SK-N-SH treated with all-trans-retinoic acid at 6 μM for 48 hours (cell line): ENCODE results near the gene UNG.

Experiments
- ATAC-seq: fragments of 200-7000 bp; cut with Tn5 transposase; 3 replicates; pipeline ENCODE4 v1.9.1; 2020; ENCODE audit warnings: mild to moderate bottlenecking, moderate library complexity
- BACH2 ChIP-seq: fragments of 250-450 bp; sonication (Bioruptor Pico); IDR thresholded peaks from 2 replicates; pipeline ENCODE4 v1.9.0; 2021; ENCODE audit warnings: mild to moderate bottlenecking, borderline replicate concordance
- CSDC2 ChIP-seq: fragments of 250-450 bp; sonication (Bioruptor Pico); IDR thresholded peaks from 2 replicates; pipeline ENCODE4 v1.5.0; 2020; ENCODE audit warnings: mild to moderate bottlenecking, moderate library complexity
- CSRNP3 ChIP-seq: fragments of 250-450 bp; sonication (Bioruptor Pico); IDR thresholded peaks from 2 replicates; pipeline ENCODE4 v1.5.1; 2021; ENCODE audit warnings: mild to moderate bottlenecking, moderate library complexity
- ESRRG ChIP-seq: fragments of 250-450 bp; sonication (Bioruptor Pico); IDR thresholded peaks from 2 replicates; pipeline ENCODE4 v1.6.1; 2021; ENCODE audit warnings: mild to moderate bottlenecking
- GLIS3 ChIP-seq: fragments of 250-450 bp; sonication (Bioruptor Pico); IDR thresholded peaks from 2 replicates; pipeline ENCODE4 v1.5.0; 2020; ENCODE audit warnings: mild to moderate bottlenecking, moderate library complexity
- OSR1 ChIP-seq: fragments of 250-450 bp; sonication (Bioruptor Pico); IDR thresholded peaks from 2 replicates; pipeline ENCODE4 v1.8.0; 2022; ENCODE audit warnings: moderate library complexity, mild to moderate bottlenecking, inconsistent platforms
- PATZ1 ChIP-seq: fragments of 250-450 bp; sonication (Bioruptor Pico); IDR thresholded peaks from 2 replicates; pipeline ENCODE4 v1.8.0; 2020; ENCODE audit warnings: mild to moderate bottlenecking, moderate library complexity, borderline replicate concordance
- POU6F1 ChIP-seq: fragments of 250-450 bp; sonication (Bioruptor Pico); IDR thresholded peaks from 2 replicates; pipeline ENCODE4 v1.8.0; 2021; ENCODE audit warnings: low read depth, mild to moderate bottlenecking, moderate library complexity, borderline replicate concordance
- PPARA ChIP-seq: fragments of 250-450 bp; sonication (Bioruptor Pico); IDR thresholded peaks from 2 replicates; pipeline ENCODE4 v1.5.0; 2020; ENCODE audit warnings: mild to moderate bottlenecking, borderline replicate concordance
- RARB ChIP-seq: fragments of 250-450 bp; sonication (Bioruptor Pico); IDR thresholded peaks from 2 replicates; pipeline ENCODE4 v1.8.0; 2021; ENCODE audit warnings: mild to moderate bottlenecking, moderate library complexity
- SNAI2 ChIP-seq: fragments of 250-450 bp; sonication (Bioruptor Pico); IDR thresholded peaks from 2 replicates; pipeline ENCODE4 v1.5.0; 2020; ENCODE audit warnings: mild to moderate bottlenecking, moderate library complexity
- TCF4 ChIP-seq: fragments of 250-450 bp; sonication (Bioruptor Pico); IDR thresholded peaks from 2 replicates; pipeline ENCODE4 v1.8.0; 2021; ENCODE audit warnings: mild to moderate bottlenecking, moderate library complexity, borderline replicate concordance
- TOX ChIP-seq: fragments of 250-450 bp; sonication (Bioruptor Pico); IDR thresholded peaks from 2 replicates; pipeline ENCODE4 v1.8.0; 2021; ENCODE audit warnings: mild to moderate bottlenecking, moderate library complexity, borderline replicate concordance
- TSHZ2 ChIP-seq: fragments of 250-450 bp; sonication (Bioruptor Pico); IDR thresholded peaks from 2 replicates; pipeline ENCODE4 v1.5.0; 2020; ENCODE audit warnings: mild to moderate bottlenecking, moderate library complexity
- ZC3H10 ChIP-seq: fragments of 250-450 bp; sonication (Bioruptor Pico); IDR thresholded peaks from 2 replicates; pipeline ENCODE4 v1.5.1; 2021; ENCODE audit warnings: mild to moderate bottlenecking, moderate library complexity
- ZFP3 ChIP-seq: fragments of 250-450 bp; sonication (Bioruptor Pico); IDR thresholded peaks from 2 replicates; pipeline ENCODE4 v1.5.0; 2020; ENCODE audit warnings: mild to moderate bottlenecking, moderate library complexity
- ZFP30 ChIP-seq: fragments of 450-650 bp; formaldehyde crosslinking; IDR thresholded peaks from 2 replicates; pipeline ENCODE4 v1.5.0; 2022; ENCODE audit warnings: mild to moderate bottlenecking, moderate library complexity
- ZNF565 ChIP-seq: fragments of 450-650 bp; formaldehyde crosslinking; conservative IDR thresholded peaks from 2 replicates; pipeline ENCODE4 v1.5.0; 2020; ENCODE audit warnings: low read depth, mild to moderate bottlenecking, moderate library complexity
- ZNF70 ChIP-seq: fragments of 450-650 bp; formaldehyde crosslinking; IDR thresholded peaks from 2 replicates; pipeline ENCODE4 v1.5.0; 2020; ENCODE audit warnings: mild to moderate bottlenecking, moderate library complexity
- ZNF8 ChIP-seq: fragments of 450-650 bp; formaldehyde crosslinking; IDR thresholded peaks from 2 replicates; pipeline ENCODE4 v1.5.0; 2020; ENCODE audit warnings: mild to moderate bottlenecking, moderate library complexity

Gene UNG

GRCh38 chr12:109093022-109093918 is 4.1 kb upstream of the UNG start, which contains the start of gene ALKBH2 (continued):
- TF ChIP-seq TOX (no peak), RARB (no peak)

- no peak for ATAC-seq
Measured at GRCh38 chr12:109097140-109097434, 310 bp upstream of the UNG start.

GRCh38 chr12:109098183-109098604 is 797 bp downstream of the UNG start:
- TF ChIP-seq SNAI2 = no peak
- TF ChIP-seq ZNF8 (CRISPR knock-in tag) = no peak
- TF ChIP-seq TSHZ2 (CRISPR knock-in tag) = no peak
- no peak for TF ChIP-seq ZNF565 (CRISPR knock-in tag)
- no peak for TF ChIP-seq TCF4 (CRISPR knock-in tag)
- TF ChIP-seq OSR1 (CRISPR knock-in tag) = no peak
- no peak for TF ChIP-seq ZC3H10 (CRISPR knock-in tag)
- TF ChIP-seq RARB = no peak
- no peak for TF ChIP-seq BACH2 (CRISPR knock-in tag)
- TF ChIP-seq ESRRG (CRISPR knock-in tag) = no peak
- TF ChIP-seq ZFP3 (CRISPR knock-in tag) = no peak
- no peak for TF ChIP-seq TOX
- no peak for TF ChIP-seq CSRNP3 (CRISPR knock-in tag)
- TF ChIP-seq ZNF70 (CRISPR knock-in tag) = no peak
- TF ChIP-seq, all 23 proteins: peak for 0
- ATAC-seq = peak; percentile 59

More at GRCh38 chr12:109097140-109097434, 310 bp upstream of the UNG start:
- TF ChIP-seq ESRRG (CRISPR knock-in tag) = no peak
- TF ChIP-seq RARB = no peak
- no peak for TF ChIP-seq ZNF8 (CRISPR knock-in tag)
- TF ChIP-seq CSDC2 (CRISPR knock-in tag) = no peak
- no peak for TF ChIP-seq GLIS3
- TF ChIP-seq TOX = no peak
- no peak for TF ChIP-seq ZC3H10 (CRISPR knock-in tag)
- no peak for TF ChIP-seq POU6F1 (CRISPR knock-in tag)
- TF ChIP-seq OSR1 (CRISPR knock-in tag) = no peak
- TF ChIP-seq ZFP3 (CRISPR knock-in tag) = no peak
- no peak for TF ChIP-seq ZNF565 (CRISPR knock-in tag)
- no peak for TF ChIP-seq ZNF70 (CRISPR knock-in tag)
- TF ChIP-seq PPARA (CRISPR knock-in tag) = no peak
- TF ChIP-seq, all 23 proteins: peak for 0

GRCh38 chr12:109098651-109099050 is 1.3 kb downstream of the UNG start:
- ATAC-seq = peak; percentile 4
- no peak for TF ChIP-seq RARB
- TF ChIP-seq OSR1 (CRISPR knock-in tag) = no peak
- TF ChIP-seq ZC3H10 (CRISPR knock-in tag) = no peak
- TF ChIP-seq PATZ1 (CRISPR knock-in tag) = no peak
- no peak for TF ChIP-seq ESRRG (CRISPR knock-in tag)
- TF ChIP-seq TSHZ2 (CRISPR knock-in tag) = no peak
- no peak for TF ChIP-seq SNAI2
- no peak for TF ChIP-seq ZNF70 (CRISPR knock-in tag)
- TF ChIP-seq POU6F1 (CRISPR knock-in tag) = no peak
- no peak for TF ChIP-seq GLIS3
- no peak for TF ChIP-seq CSDC2 (CRISPR knock-in tag)
- no peak for TF ChIP-seq BACH2 (CRISPR knock-in tag)
- TF ChIP-seq ZFP30 (CRISPR knock-in tag) = no peak
- no peak for TF ChIP-seq PPARA (CRISPR knock-in tag)
- TF ChIP-seq TCF4 (CRISPR knock-in tag) = no peak
